Measurements from ENCODE around the gene ZBTB20. TPM values are rescaled to one million over a fixed set of nuclear protein-coding genes. Genes with fewer than 3 reads are reported as not detected.

The ZBTB20 gene
- total RNA-seq, 1 experiment from 2014 or later = 3.7 TPM

DNA sequence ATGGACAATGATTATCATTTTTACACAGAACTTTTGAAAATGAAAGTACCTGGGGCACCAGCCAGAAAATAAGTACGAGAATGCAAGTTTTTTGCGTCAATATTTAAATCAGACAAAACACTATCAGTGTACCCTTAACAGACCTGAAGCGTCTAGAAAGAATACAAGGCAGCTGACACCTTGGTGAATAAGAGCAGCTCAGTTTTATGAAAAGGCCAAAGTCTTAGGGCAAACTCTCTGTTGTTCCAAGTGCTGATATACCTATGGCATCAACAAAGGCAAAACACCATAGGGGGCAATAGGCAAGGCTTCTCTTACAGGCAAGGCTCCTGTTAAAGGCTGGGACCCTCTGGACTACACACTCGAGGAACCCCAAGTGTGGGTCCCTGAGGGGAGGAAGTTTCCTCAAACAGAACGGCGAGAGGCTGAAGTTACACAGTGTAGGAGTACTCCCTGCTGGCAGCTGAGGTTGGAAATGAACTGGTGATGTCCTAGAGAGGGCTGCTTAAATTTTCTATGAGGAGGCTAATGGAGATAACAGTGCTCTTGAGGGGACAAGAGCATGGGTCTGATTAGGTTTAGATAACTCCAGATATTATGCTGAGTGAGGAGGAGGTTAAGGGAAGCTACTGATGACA, 562.2 kb downstream of the ZBTB20 start:
- no peaks in the 10 kb centered on the region for H4K20me1 ChIP-seq (ENCODE audit: low read length)
- DNase-seq = no peak
- no peak overlapping the region for H3K4me2 ChIP-seq (ENCODE audit: low read length)
- no peak overlapping the region for H3K27ac ChIP-seq (ENCODE audit: low read length)
- intact Hi-C loops (cut with micrococcal nuclease) = no loop called here
- H3K9me3 ChIP-seq (ENCODE audit: low read length) = no peaks in the 10 kb centered on the region
- H3K36me3 ChIP-seq (ENCODE audit: low read depth, low read length) = no peaks in the 10 kb centered on the region
- no peaks in the 10 kb centered on the region for H3F3A ChIP-seq (ENCODE audit: low read length, unreplicated experiment)
- H3K9me2 ChIP-seq (replicated peaks; ENCODE audit: low read length) = no peaks in the 10 kb centered on the region
- no peaks in the 10 kb centered on the region for H3K79me2 ChIP-seq (ENCODE audit: low read length)
- TF ChIP-seq, protein P1, sequence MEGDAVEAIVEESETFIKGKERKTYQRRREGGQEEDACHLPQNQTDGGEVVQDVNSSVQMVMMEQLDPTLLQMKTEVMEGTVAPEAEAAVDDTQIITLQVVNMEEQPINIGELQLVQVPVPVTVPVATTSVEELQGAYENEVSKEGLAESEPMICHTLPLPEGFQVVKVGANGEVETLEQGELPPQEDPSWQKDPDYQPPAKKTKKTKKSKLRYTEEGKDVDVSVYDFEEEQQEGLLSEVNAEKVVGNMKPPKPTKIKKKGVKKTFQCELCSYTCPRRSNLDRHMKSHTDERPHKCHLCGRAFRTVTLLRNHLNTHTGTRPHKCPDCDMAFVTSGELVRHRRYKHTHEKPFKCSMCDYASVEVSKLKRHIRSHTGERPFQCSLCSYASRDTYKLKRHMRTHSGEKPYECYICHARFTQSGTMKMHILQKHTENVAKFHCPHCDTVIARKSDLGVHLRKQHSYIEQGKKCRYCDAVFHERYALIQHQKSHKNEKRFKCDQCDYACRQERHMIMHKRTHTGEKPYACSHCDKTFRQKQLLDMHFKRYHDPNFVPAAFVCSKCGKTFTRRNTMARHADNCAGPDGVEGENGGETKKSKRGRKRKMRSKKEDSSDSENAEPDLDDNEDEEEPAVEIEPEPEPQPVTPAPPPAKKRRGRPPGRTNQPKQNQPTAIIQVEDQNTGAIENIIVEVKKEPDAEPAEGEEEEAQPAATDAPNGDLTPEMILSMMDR (conservative IDR thresholded peaks at IDR 0.05; ENCODE audit: low read depth, low read length) = no peak
- TF ChIP-seq EZH2 (IDR thresholded peaks at IDR 0.05; ENCODE audit: low read length, unreplicated experiment) = no peak
- TF ChIP-seq EZH2phosphoT487 (IDR thresholded peaks at IDR 0.05; ENCODE audit: borderline replicate concordance, low read length) = no peak
- no peaks in the 10 kb centered on the region for H3K4me1 ChIP-seq (ENCODE audit: insufficient read depth, low read length)
- no peak overlapping the region for H3K4me3 ChIP-seq (ENCODE audit: low read length)
- H2AFZ ChIP-seq (ENCODE audit: low read length) = no peak overlapping the region
- H3K9ac ChIP-seq (ENCODE audit: low read length) = no peak overlapping the region
- BruUV-seq (replicated peaks) = no TSS peak
- no peaks in the 10 kb centered on the region for H3K27me3 ChIP-seq (ENCODE audit: low read length)
- ATAC-seq = no peak; the same call in 1 of the 2 replicates
- CTCF ChIA-PET = no interaction called here
- POLR2A ChIA-PET (ENCODE audit: unreplicated experiment) = no interaction called here

DNA sequence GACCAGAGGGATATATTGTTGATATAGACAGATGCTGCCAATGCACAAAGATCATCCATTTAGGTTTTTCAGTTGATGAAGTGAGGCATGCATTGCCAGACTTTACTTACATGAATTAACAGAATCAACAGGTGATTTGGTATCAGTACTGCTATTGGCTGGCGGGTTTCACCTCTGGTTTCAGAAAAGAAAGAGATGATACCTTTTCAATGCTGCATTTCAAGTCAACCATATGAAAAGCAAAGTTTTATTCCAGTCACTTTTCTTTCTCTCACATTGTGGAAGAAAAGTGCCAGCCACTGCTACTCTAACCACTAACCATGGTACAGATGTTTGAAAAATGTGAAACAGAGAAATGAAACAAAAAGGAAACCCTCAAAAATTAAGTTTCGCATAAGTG, 564.2 kb downstream of the ZBTB20 start:
- BruUV-seq (replicated peaks) = no TSS peak
- intact Hi-C loops (cut with micrococcal nuclease) = no loop called here
- ATAC-seq (no peak), DNase-seq (no peak)
- no peak overlapping the region for H3K4me3 ChIP-seq (ENCODE audit: low read length)
- H3K9me2 ChIP-seq (replicated peaks; ENCODE audit: low read length) = no peaks in the 10 kb centered on the region
- H4K20me1 ChIP-seq (ENCODE audit: low read length) = no peaks in the 10 kb centered on the region
- no peaks in the 10 kb centered on the region for H3F3A ChIP-seq (ENCODE audit: low read length, unreplicated experiment)
- no peak overlapping the region for H3K27ac ChIP-seq (ENCODE audit: low read length)
- H3K9me3 ChIP-seq (ENCODE audit: low read length) = no peaks in the 10 kb centered on the region
- H2AFZ ChIP-seq (ENCODE audit: low read length) = no peak overlapping the region
- no peaks in the 10 kb centered on the region for H3K4me1 ChIP-seq (ENCODE audit: insufficient read depth, low read length)
- no peaks in the 10 kb centered on the region for H3K79me2 ChIP-seq (ENCODE audit: low read length)
- ChIA-PET POLR2A (ENCODE audit: unreplicated experiment) (no interaction called here), CTCF (no interaction called here)
- H3K9ac ChIP-seq (ENCODE audit: low read length) = no peak overlapping the region
- no peak overlapping the region for H3K4me2 ChIP-seq (ENCODE audit: low read length)
- H3K27me3 ChIP-seq (ENCODE audit: low read length) = no peaks in the 10 kb centered on the region
- TF ChIP-seq EZH2phosphoT487 (IDR thresholded peaks at IDR 0.05; ENCODE audit: borderline replicate concordance, low read length) (no peak), EZH2 (IDR thresholded peaks at IDR 0.05; ENCODE audit: low read length, unreplicated experiment) (no peak)
- TF ChIP-seq, protein P1 (conservative IDR thresholded peaks at IDR 0.05; ENCODE audit: low read depth, low read length) = no peak
- no peaks in the 10 kb centered on the region for H3K36me3 ChIP-seq (ENCODE audit: low read depth, low read length)

DNA sequence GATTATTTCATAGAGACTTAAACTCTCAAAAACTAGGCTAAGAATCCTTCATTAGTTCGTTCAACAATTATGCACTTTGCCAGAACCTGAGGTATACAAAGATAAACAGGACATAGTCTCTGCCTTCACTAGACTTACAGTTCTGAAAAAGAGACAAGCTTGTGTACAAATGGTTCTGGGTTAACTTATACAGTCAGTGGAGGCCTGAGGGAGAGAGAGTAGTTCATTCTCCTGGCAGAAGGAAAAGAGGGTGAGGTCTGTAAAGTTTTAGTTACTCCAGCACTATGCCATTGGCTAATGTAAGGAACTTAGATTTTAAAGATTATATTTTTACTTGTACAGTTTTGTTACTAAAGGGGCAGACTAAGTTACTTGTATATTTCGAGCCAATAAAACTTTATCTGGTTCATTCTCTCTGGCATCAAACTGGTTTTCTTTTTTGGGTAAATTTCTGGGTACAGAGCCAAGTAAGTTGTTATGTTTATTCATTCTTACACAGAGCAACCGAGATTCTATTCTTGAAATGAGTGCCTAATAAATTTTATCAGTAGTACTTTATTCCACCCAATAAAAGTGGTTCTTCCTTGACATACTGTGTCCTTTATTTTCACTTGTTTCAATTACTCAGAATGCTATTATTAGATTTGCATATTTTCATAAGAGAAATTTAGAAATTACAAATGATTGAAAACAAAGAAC, 574.6 kb downstream of the ZBTB20 start:
- Histone ChIP-seq H3F3A (ENCODE audit: low read length, unreplicated experiment) (no peaks in the 10 kb centered on the region), H3K27ac (ENCODE audit: low read length) (no peak overlapping the region), H3K9ac (ENCODE audit: low read length) (no peak overlapping the region), H4K20me1 (ENCODE audit: low read length) (no peaks in the 10 kb centered on the region), H3K79me2 (ENCODE audit: low read length) (no peaks in the 10 kb centered on the region), H3K36me3 (ENCODE audit: low read depth, low read length) (no peaks in the 10 kb centered on the region), H3K4me1 (ENCODE audit: insufficient read depth, low read length) (no peaks in the 10 kb centered on the region), H3K4me2 (ENCODE audit: low read length) (no peak overlapping the region), H3K4me3 (ENCODE audit: low read length) (no peak overlapping the region), H3K9me3 (ENCODE audit: low read length) (no peaks in the 10 kb centered on the region), H2AFZ (ENCODE audit: low read length) (no peak overlapping the region), H3K27me3 (ENCODE audit: low read length) (no peaks in the 10 kb centered on the region), H3K9me2 (replicated peaks; ENCODE audit: low read length) (no peaks in the 10 kb centered on the region)
- ATAC-seq (no peak), DNase-seq (no peak)
- no peak for TF ChIP-seq EZH2phosphoT487 (IDR thresholded peaks at IDR 0.05; ENCODE audit: borderline replicate concordance, low read length)
- TF ChIP-seq, protein P1 (conservative IDR thresholded peaks at IDR 0.05; ENCODE audit: low read depth, low read length) = no peak
- TF ChIP-seq EZH2 (IDR thresholded peaks at IDR 0.05; ENCODE audit: low read length, unreplicated experiment) = no peak
- no TSS peak for BruUV-seq (replicated peaks)
- CTCF ChIA-PET = no interaction called here
- POLR2A ChIA-PET (ENCODE audit: unreplicated experiment) = no interaction called here
- intact Hi-C loops (cut with micrococcal nuclease) = no loop called here

Data from PC-3 (cell line).